GM18909 (cell line): Measurements from ENCODE around the gene SLC35A5.

ENCODE experiments used
- ATAC-seq: cut with Tn5 transposase; IDR thresholded peaks from one replicate; pipeline ENCODE4 v1.9.1; 2021; ENCODE audit warnings: mild to moderate bottlenecking; ENCODE audit not compliant: unreplicated experiment, poor library complexity

The SLC35A5 gene

GRCh38 chr3:112619295-112619694 lies 57.5 kb downstream of the SLC35A5 start:
- peak; percentile 79 for ATAC-seq

GRCh38 chr3:112623213-112623612 lies 61.4 kb downstream of the SLC35A5 start:
- ATAC-seq: no peak

GRCh38 chr3:112623717-112624116 lies 61.9 kb downstream of the SLC35A5 start:
- no peak for ATAC-seq

- no peak for ATAC-seq
These were observed 65.6 kb downstream of the SLC35A5 start for GRCh38 chr3:112627419-112627818.

GRCh38 chr3:112627919-112628466 lies 66.1 kb downstream of the SLC35A5 start:
- ATAC-seq: no peak

GRCh38 chr3:112629425-112629824 lies 67.6 kb downstream of the SLC35A5 start:
- ATAC-seq: no peak

GRCh38 chr3:112631257-112631656 lies 69.4 kb downstream of the SLC35A5 start:
- no peak for ATAC-seq

- ATAC-seq: no peak
These were observed 70.8 kb downstream of the SLC35A5 start for GRCh38 chr3:112632596-112632995.

- ATAC-seq: no peak
These were observed 71.3 kb downstream of the SLC35A5 start for GRCh38 chr3:112633191-112633590.

GRCh38 chr3:112633757-112634156 lies 71.9 kb downstream of the SLC35A5 start:
- ATAC-seq: no peak

- ATAC-seq: no peak
These were observed 73.1 kb downstream of the SLC35A5 start for GRCh38 chr3:112634786-112635541.
